Fibroblast of mammary gland (primary cell): ENCODE results near the gene FN1.
"Not testable (repeated sequence)": the region's sequence is repeated elsewhere in the genome, so short reads cannot be mapped to it uniquely, and the experiment has no call there.

Experiments
- DNase-seq: peaks from one replicate; pipeline ENCODE4 v3.0.0-alpha.2; 2010; ENCODE audit warnings: low read depth
- H3K4me3 ChIP-seq: 2 replicates; pipeline ENCODE4 v1.5.1; 2011; ENCODE audit warnings: low read depth, mild to moderate bottlenecking, low read length, moderate library complexity; ENCODE audit not compliant: control insufficient read depth
- CTCF ChIP-seq: conservative IDR thresholded peaks from 2 replicates; pipeline ENCODE4 v1.5.1; 2011; ENCODE audit warnings: low read depth, low read length, inconsistent platforms; ENCODE audit not compliant: control insufficient read depth, insufficient read depth

FN1 gene

GRCh38 chr2:215361876-215362561 is 73.8 kb downstream of the FN1 start:
- no peak overlapping the region for H3K4me3 ChIP-seq
- DNase-seq: peak; percentile 63
- no peak for TF ChIP-seq CTCF

- DNase-seq: peak; percentile 52
- no peak for TF ChIP-seq CTCF
- H3K4me3 ChIP-seq: no peak overlapping the region
These were observed 74.5 kb downstream of the FN1 start for GRCh38 chr2:215361211-215361875.

- no peak overlapping the region for H3K4me3 ChIP-seq
- no peak for TF ChIP-seq CTCF
- DNase-seq: peak; percentile 40
These were observed 75.3 kb downstream of the FN1 start for GRCh38 chr2:215360596-215360995.

- peak; percentile 58 for DNase-seq
- not testable (repeated sequence) for H3K4me3 ChIP-seq
These were observed 75.8 kb downstream of the FN1 start for GRCh38 chr2:215360059-215360458.

- DNase-seq: no peak
- TF ChIP-seq CTCF: no peak
- no peak overlapping the region for H3K4me3 ChIP-seq
These were observed 76.3 kb downstream of the FN1 start for GRCh38 chr2:215359576-215359922.

- no peak overlapping the region for H3K4me3 ChIP-seq
- DNase-seq: peak; percentile 81
- TF ChIP-seq CTCF: no peak
These were observed 76.8 kb downstream of the FN1 start for GRCh38 chr2:215358891-215359575.

- H3K4me3 ChIP-seq: no peak overlapping the region
- TF ChIP-seq CTCF: no peak
- peak; percentile 79 for DNase-seq
These were observed 77.5 kb downstream of the FN1 start for GRCh38 chr2:215358312-215358845.
